GM12891 (cell line): ENCODE measurements around the gene MET.
"Not testable (repeated sequence)": the region's sequence is repeated elsewhere in the genome, so short reads cannot be mapped to it uniquely, and the experiment has no call there.

Experiments used
- DNase-seq: peaks from one replicate; pipeline ENCODE4 v3.0.0; 2011; ENCODE audit warnings: low spot score; ENCODE audit not compliant: insufficient read length
- FAIRE-seq: peaks from 2 replicates; lab custom pipeline; 2011; peaks lifted over from hg19 to GRCh38; lab: Jason Lieb, UNC
- PAX5 ChIP-seq: IDR thresholded peaks from 2 replicates; pipeline ENCODE4 v1.6.1; 2011; ENCODE audit warnings: low read length, moderate library complexity, mild to moderate bottlenecking; ENCODE audit not compliant: insufficient read depth, severe bottlenecking
- POLR2A ChIP-seq: IDR thresholded peaks from 2 replicates; pipeline ENCODE4 v1.6.1; 2011; ENCODE audit warnings: low read depth, low read length, control low read depth
- POLR2AphosphoS5 ChIP-seq: IDR thresholded peaks from 2 replicates; pipeline ENCODE4 v1.6.1; 2011; ENCODE audit warnings: low read depth, low read length, control low read depth
- POU2F2 ChIP-seq: IDR thresholded peaks from 2 replicates; pipeline ENCODE4 v1.6.1; 2011; ENCODE audit warnings: low read depth, mild to moderate bottlenecking, control low read depth, low read length, moderate library complexity
- SPI1 ChIP-seq: IDR thresholded peaks from 2 replicates; pipeline ENCODE4 v1.6.1; 2011; ENCODE audit warnings: low read depth, low read length, control low read depth
- TAF1 ChIP-seq: IDR thresholded peaks from 2 replicates; pipeline ENCODE4 v1.6.1; 2011; ENCODE audit warnings: low read depth, low read length, control low read depth

The MET gene

DNA sequence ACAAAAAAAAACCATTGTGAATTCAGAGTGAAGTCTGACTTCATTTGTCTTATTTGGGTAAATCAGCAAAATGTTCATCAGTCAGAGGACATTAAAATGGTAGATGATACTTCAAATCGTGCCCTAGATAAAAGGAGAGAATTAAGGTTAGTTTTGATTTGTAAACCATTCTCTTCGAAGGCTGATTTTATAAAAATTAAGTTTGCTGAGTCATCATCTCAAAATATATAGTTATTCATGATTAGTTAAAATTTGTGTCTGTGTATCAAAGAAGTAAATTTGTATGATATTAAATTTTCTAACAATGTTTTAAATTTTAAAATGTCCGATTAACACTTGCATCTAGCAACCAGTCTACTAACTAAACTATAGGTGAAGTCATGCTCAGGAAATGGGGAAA, 35.3 kb downstream of the MET start:
- TF ChIP-seq POLR2AphosphoS5 (no peak), TAF1 (no peak), SPI1 (no peak), POU2F2 (no peak), POLR2A (no peak), PAX5 (no peak)
- DNase-seq (no peak), FAIRE-seq (no peak)

DNA sequence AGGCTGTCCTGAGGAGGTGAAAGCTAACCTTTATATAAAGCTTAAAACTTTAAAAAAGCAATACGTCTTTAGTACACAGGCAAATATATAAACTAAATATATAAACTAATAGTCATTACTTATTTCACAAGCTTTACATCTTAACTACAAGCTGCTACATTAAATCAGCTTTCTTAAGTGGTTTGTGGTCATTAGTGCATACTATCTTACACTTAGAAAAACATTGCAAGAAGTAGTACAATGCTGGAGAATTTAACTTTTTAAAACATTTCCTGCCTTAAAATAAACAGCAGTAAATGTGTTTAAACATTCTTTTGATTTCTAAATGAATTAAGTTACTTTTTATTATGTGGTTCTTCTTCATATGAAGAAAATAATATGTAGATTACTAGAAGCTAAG, 36.3 kb downstream of the MET start:
- DNase-seq = no peak
- FAIRE-seq = no peak
- TF ChIP-seq PAX5 = no peak
- no peak for TF ChIP-seq POLR2A
- TF ChIP-seq POLR2AphosphoS5 = no peak
- TF ChIP-seq POU2F2 = no peak
- TF ChIP-seq TAF1 = no peak
- TF ChIP-seq SPI1 = no peak

DNA sequence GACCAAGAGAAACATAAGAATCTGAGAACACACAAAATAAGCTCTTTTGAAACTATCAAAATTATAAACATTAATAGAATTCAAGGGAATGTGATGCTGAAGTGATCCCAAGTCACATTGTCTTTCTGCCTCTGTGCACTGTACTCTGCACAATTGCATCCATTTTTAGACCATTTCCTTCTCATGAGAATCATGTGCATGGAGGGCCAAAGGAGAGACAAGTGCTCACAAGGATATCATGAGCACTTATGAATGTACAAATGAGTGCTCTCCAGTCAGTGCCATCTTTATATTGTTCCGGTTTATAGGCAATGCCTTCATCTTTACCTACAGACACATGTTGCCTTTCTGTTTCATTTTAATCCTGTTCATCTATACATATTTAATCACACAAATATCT, 36.9 kb downstream of the MET start:
- no peak for DNase-seq
- no peak for TF ChIP-seq POLR2AphosphoS5
- no peak for TF ChIP-seq SPI1
- no peak for TF ChIP-seq TAF1
- no peak for TF ChIP-seq POLR2A
- TF ChIP-seq PAX5 = no peak
- no peak for TF ChIP-seq POU2F2

DNA sequence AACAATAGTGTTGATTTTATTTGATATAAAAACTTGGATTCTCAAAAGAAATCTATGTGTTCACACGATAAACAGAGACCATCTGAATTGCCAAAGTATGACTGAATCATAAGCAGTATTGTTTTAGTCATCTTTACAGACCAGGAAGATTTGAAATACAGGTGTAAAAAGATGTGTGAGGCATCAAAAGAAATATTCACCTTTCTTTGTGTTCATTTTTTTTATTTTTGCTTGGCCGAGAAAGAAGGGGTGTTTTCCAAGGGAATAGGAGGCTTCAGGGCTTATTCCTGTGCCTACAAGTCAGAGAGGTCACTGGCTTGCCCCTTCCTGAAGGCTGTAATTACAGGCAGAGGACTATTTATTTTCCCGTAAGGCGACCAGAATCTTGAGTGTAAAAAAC, 37.3 kb downstream of the MET start:
- no peak for TF ChIP-seq PAX5
- TF ChIP-seq POU2F2 = no peak
- TF ChIP-seq TAF1 = no peak
- no peak for TF ChIP-seq POLR2A
- no peak for TF ChIP-seq POLR2AphosphoS5
- TF ChIP-seq SPI1 = no peak
- FAIRE-seq = no peak

More for the DNA sequence above, 36.9 kb downstream of the MET start:
- no peak for FAIRE-seq

DNA sequence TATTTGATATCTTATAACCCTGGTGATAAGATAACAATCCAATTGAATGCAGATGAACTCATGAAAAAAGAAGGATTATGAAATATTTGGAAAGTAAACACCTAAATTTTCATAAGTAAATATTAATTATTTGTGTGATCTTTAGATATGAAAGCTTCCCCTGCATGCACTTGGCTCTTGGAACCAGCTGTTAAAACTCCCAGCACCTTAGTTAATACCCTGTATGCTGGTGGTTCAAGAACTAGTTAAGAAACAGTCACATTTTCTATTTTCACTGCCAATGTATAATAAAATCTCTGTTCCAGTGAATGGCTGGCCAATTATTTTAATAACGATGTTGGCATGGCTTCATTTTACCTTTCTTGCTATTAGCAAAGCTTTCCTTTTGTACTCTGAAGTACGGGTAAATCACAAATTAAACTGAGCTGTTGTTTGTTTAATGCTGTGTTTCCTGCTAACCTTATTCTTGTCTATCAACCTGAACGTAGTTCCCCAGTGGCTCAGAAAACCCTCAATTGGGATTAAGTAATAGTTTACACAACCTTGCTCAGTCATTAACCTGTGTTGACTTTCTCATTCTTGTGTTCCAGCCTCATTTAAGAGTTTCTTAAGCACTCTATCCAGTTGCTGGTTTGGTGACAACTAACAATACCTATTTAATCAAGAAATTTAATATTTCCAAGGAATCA, 38.9 kb downstream of the MET start:
- DNase-seq (no peak), FAIRE-seq (no peak)
- no peak for TF ChIP-seq POLR2A
- TF ChIP-seq POLR2AphosphoS5 = no peak
- TF ChIP-seq TAF1 = no peak
- no peak for TF ChIP-seq PAX5
- no peak for TF ChIP-seq POU2F2
- no peak for TF ChIP-seq SPI1

More for the DNA sequence above, 37.3 kb downstream of the MET start:
- no peak for DNase-seq

DNA sequence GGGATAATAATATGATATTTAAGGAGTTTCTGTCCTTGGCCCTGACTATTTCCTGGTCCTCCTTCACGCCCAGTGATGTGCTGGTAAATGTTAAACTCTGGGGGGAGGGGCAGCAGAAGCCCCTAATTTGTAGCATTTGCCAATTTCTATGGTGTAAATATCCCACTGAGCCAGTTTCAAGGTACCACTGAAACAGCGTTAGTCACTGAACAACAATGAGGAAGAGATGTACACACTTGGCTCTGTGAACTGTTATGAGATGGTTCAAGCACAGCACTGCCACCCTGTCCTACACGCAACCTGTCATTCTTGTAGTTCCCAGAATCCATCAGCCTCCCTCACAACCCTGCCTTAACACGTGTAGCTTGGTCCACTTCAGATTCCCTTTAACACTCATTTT, 39.8 kb downstream of the MET start:
- no peak for TF ChIP-seq SPI1
- FAIRE-seq = no peak

DNA sequence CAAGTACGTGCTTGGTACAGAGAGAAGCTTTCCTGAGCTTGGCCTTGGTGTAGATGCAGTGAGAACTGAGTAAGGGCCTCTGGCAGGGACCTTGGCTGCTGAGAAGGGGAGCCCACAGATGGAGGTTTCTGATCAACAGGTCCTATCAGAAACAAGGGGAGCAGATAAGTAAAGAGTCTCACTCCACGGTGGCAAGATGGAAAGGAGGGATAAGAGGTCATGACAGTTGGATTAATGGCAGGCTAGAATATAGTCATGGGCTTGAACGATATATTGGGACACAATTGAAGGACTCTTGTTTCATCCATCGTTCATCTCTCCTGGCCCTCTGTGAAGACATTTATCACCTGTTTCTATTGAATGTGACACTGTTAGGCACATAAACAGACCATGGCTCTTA, 41.5 kb downstream of the MET start:
- DNase-seq (no peak), FAIRE-seq (no peak)
- TF ChIP-seq POU2F2 (no peak), SPI1 (no peak), POLR2A (no peak), POLR2AphosphoS5 (no peak)

More for the DNA sequence above, 39.8 kb downstream of the MET start:
- DNase-seq = no peak

DNA sequence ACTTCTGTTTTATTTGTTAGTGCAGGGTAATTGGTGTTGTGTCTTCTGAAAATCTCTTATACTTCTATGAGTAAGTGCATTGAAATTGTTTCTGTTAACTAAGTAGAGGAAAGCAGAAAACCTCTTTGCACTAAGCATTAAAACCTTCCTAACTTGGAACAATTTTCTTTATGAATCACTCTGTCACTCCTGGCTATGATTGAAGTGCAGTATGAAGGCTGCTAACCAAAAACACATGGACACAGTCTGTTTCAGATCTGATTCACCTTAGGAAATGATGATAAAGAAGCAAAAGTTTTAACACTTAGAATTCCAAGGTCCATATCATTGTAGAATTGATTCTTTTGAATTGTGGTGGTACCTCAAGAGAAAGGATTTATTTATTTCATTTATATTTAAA, 41.9 kb downstream of the MET start:
- DNase-seq (no peak), FAIRE-seq (no peak)

DNA sequence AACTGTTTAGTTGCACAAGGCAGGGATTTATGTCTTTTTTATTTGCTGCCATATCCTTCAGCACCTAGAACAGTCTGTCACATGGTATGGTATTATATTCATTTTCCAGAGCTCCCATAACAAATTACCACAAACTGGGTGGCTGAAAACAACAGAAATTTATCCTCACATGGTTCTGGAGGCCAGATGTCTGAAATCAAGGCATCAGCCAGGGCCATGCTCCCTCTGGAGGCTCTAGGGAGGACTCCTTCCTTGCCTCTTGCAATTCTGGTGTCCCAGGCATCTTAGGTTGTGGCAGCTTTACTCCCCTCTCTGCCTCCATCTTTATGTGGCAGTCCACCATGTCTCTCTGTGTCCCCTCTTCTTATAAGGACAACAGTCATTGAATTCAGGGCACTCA, 43.1 kb downstream of the MET start:
- no peak for TF ChIP-seq POLR2A
- TF ChIP-seq PAX5 = no peak
- TF ChIP-seq POU2F2 = no peak
- no peak for TF ChIP-seq POLR2AphosphoS5
- no peak for TF ChIP-seq TAF1
- TF ChIP-seq SPI1 = no peak
- DNase-seq (no peak), FAIRE-seq (no peak)

More for the DNA sequence above, 41.9 kb downstream of the MET start:
- TF ChIP-seq PAX5 (no peak), SPI1 (no peak), POLR2AphosphoS5 (no peak), TAF1 (no peak), POU2F2 (no peak), POLR2A (no peak)

DNA sequence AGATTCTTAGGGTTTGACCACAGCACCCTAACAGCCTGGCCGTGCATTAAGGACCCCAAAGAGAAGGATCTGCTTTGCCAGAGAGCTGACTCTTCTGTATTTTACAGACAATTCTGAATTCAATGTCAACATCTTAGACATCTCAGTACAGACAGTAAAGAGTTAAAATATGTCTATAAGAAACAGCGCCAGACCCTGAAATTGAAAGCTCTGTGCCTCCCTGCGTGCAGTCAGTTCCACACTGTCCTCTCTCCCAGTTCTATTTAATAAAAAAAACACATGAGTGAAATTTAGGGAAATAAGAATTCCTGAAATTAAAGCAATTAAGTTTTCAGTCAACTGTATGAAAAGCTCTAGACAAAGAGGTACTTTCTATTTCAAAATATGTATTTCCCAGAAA, 45.1 kb downstream of the MET start:
- TF ChIP-seq POLR2A (no peak), POU2F2 (no peak), TAF1 (no peak)
- DNase-seq = no peak
- FAIRE-seq = no peak

DNA sequence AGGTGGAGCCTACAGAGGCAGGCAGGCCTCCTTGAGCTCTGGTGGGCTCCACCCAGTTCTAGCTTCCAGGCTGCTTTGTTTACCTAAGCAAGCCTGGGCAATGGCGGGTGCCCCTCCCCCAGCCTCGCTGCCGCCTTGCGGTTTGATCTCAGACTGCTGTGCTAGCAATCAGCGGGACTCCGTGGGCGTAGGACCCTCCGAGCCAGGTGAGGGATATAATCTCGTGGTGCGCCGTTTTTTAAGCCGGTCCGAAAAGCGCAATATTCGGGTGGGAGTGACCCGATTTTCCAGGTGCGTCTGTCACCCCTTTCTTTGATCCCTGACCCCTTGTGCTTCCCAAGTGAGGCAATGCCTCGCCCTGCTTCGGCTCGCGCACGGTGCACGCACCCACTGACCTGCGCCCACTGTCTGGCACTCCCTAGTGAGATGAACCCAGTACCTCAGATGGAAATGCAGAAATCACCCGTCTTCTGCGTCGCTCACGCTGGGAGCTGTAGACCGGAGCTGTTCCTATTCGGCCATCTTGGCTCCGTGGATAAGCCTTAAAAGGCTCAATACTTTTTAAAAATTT, 52.0 kb downstream of the MET start:
- FAIRE-seq = not testable (repeated sequence)

DNA sequence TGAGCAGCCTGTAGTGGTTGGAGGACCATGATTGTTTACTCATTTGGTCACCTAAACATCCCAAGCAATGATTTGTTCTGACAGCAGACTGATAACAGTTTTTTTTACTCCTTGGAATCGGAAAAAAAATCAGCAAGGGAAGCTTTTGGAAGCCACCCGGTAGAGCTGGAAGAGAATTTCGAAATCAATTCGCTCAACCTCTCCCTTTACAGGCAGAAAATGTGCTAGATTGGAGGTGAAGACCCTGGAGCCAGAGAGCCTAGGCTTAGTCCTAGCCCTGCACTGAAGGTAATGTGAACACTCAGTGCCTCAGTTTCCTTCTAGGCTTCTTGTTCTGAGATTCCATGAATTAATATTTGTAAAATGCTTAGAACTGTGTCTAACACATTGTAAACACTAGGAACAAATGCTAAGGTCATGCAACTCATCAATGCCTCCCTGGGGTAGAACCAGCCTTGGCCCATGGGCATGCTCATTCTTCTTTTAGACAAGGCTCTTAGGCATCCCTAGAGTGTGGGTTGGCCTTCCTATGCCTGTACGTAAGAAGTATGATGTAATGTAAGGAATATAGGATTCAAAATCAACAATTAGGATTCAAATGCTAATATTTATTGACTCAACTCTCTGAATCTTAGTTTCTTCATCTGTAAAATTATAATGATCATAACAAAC, 52.7 kb downstream of the MET start:
- FAIRE-seq (no peak), DNase-seq (no peak)
- TF ChIP-seq TAF1 (no peak), PAX5 (no peak), POU2F2 (no peak), POLR2A (no peak), SPI1 (no peak), POLR2AphosphoS5 (no peak)

More for the DNA sequence above, 52.0 kb downstream of the MET start:
- not testable (repeated sequence) for DNase-seq
